GM18520 (cell line): ENCODE data around the gene SHISA2.

Experiments
- ATAC-seq: cut with Tn5 transposase; IDR thresholded peaks from one replicate; pipeline ENCODE4 v1.9.1; 2021; ENCODE audit not compliant: unreplicated experiment

SHISA2 gene

GRCh38 chr13:26050568-26051230 is 1.1 kb downstream of the SHISA2 start:
- ATAC-seq, result no peak

- ATAC-seq, result no peak
Measured at GRCh38 chr13:26048741-26049140, 3.1 kb downstream of the SHISA2 start.

- ATAC-seq, result no peak
Measured at GRCh38 chr13:26047040-26047439, 4.8 kb downstream of the SHISA2 start.

GRCh38 chr13:26046639-26047038 is 5.2 kb downstream of the SHISA2 start:
- ATAC-seq, result no peak

GRCh38 chr13:26045142-26045541 is 6.7 kb downstream of the SHISA2 start:
- no peak for ATAC-seq

GRCh38 chr13:26042785-26043184 is 9.0 kb downstream of the SHISA2 start:
- ATAC-seq, result no peak

- no peak for ATAC-seq
Measured at GRCh38 chr13:26041444-26041843, 10.4 kb downstream of the SHISA2 start.

GRCh38 chr13:26038931-26039475 is 12.8 kb downstream of the SHISA2 start:
- no peak for ATAC-seq

- no peak for ATAC-seq
Measured at GRCh38 chr13:26037302-26037701, 14.5 kb downstream of the SHISA2 start.

- no peak for ATAC-seq
Measured at GRCh38 chr13:26036383-26036782, 15.4 kb downstream of the SHISA2 start.

- no peak for ATAC-seq
Measured at GRCh38 chr13:26034018-26034417, 17.8 kb downstream of the SHISA2 start.

- no peak for ATAC-seq
Measured at GRCh38 chr13:26030331-26030730, 21.5 kb downstream of the SHISA2 start.

- no peak for ATAC-seq
Measured at GRCh38 chr13:26029581-26030136, 22.2 kb downstream of the SHISA2 start.

GRCh38 chr13:26026211-26026610 is 25.6 kb downstream of the SHISA2 start:
- ATAC-seq, result no peak

GRCh38 chr13:26025771-26026170 is 26.0 kb downstream of the SHISA2 start:
- ATAC-seq, result no peak

- ATAC-seq, result no peak
Measured at GRCh38 chr13:26025196-26025595, 26.6 kb downstream of the SHISA2 start.

GRCh38 chr13:26024558-26024957 is 27.3 kb downstream of the SHISA2 start:
- ATAC-seq, result no peak

GRCh38 chr13:26022538-26023292 is 29.1 kb downstream of the SHISA2 start:
- no peak for ATAC-seq

GRCh38 chr13:26021956-26022355 is 29.9 kb downstream of the SHISA2 start:
- no peak for ATAC-seq

- no peak for ATAC-seq
Measured at GRCh38 chr13:26021516-26021915, 30.3 kb downstream of the SHISA2 start.

- ATAC-seq, result no peak
Measured at GRCh38 chr13:26020891-26021290, 30.9 kb downstream of the SHISA2 start.
